Measurements from ENCODE around the gene GDA.

GRCh38 chr9:72158680-72159079 lies 9.4 kb downstream of the GDA start:
- TF ChIP-seq CTCF (IDR thresholded peaks at IDR 0.05; ENCODE audit: low read depth, low read length, poor library complexity, severe bottlenecking) (no peak), EZH2phosphoT487 (IDR thresholded peaks at IDR 0.05; ENCODE audit: borderline replicate concordance, low read length) (no peak)

Measured in DOHH2 (cell line).